ENCODE results near the gene OSMR.

- TF ChIP-seq CTCF (IDR thresholded peaks at IDR 0.05) = no peak
- TF ChIP-seq POLR2A (IDR thresholded peaks at IDR 0.05) = no peak
Observed at GRCh38 chr5:38837416-38837815, 8.4 kb upstream of the OSMR start.

Data from esophagus squamous epithelium (tissue), 4 donors.